Measurements from ENCODE around the gene CAMK1D. TPM values are rescaled to one million over a fixed set of nuclear protein-coding genes. Genes with fewer than 3 reads are reported as not detected.

CAMK1D gene
- total RNA-seq, 1 experiment from 2014 or later, result 6.0 TPM

- CTCF ChIA-PET, result no interaction called here
- intact Hi-C loops (cut with micrococcal nuclease; ENCODE audit: unreplicated experiment), result no loop called here
- POLR2A ChIA-PET (ENCODE audit: unreplicated experiment), result no interaction called here
- no peak overlapping the region for H3K27ac ChIP-seq
- H2AFZ ChIP-seq, result no peak overlapping the region
- no peaks in the 10 kb centered on the region for H3K9me3 ChIP-seq (ENCODE audit: insufficient read depth, low read depth)
- BruUV-seq (replicated peaks), result no TSS peak
- no peaks in the 10 kb centered on the region for H3F3A ChIP-seq (ENCODE audit: insufficient read depth, low read depth)
- no peaks in the 10 kb centered on the region for H3K79me2 ChIP-seq (ENCODE audit: low read depth)
- TF ChIP-seq EZH2 (IDR thresholded peaks at IDR 0.05; ENCODE audit: low read depth) (no peak), CTCF (conservative IDR thresholded peaks at IDR 0.05) (no peak)
- no peak for DNase-seq
- no peaks in the 10 kb centered on the region for H3K36me3 ChIP-seq (ENCODE audit: low read depth)
- no peak overlapping the region for H3K4me2 ChIP-seq
- no peaks in the 10 kb centered on the region for H3K4me1 ChIP-seq (replicated peaks; ENCODE audit: insufficient read depth)
- no peaks in the 10 kb centered on the region for H3K27me3 ChIP-seq (ENCODE audit: insufficient read depth, low read depth)
- no peaks in the 10 kb centered on the region for H4K20me1 ChIP-seq (ENCODE audit: insufficient read depth)
- H3K9me2 ChIP-seq (ENCODE audit: insufficient read depth), result no peaks in the 10 kb centered on the region
- H3K4me3 ChIP-seq, result no peak overlapping the region
These were observed 325.8 kb downstream of the CAMK1D start for GRCh38 chr10:12675186-12675585.

- Histone ChIP-seq H3F3A (ENCODE audit: insufficient read depth, low read depth) (no peaks in the 10 kb centered on the region), H3K27ac (no peak overlapping the region), H3K27me3 (ENCODE audit: insufficient read depth, low read depth) (no peaks in the 10 kb centered on the region), H3K4me1 (replicated peaks; ENCODE audit: insufficient read depth) (no peaks in the 10 kb centered on the region), H3K4me3 (no peak overlapping the region), H4K20me1 (ENCODE audit: insufficient read depth) (no peaks in the 10 kb centered on the region), H3K9me2 (ENCODE audit: insufficient read depth) (no peaks in the 10 kb centered on the region), H3K79me2 (ENCODE audit: low read depth) (no peaks in the 10 kb centered on the region), H3K4me2 (no peak overlapping the region), H3K9me3 (ENCODE audit: insufficient read depth, low read depth) (no peaks in the 10 kb centered on the region), H3K36me3 (ENCODE audit: low read depth) (no peaks in the 10 kb centered on the region), H2AFZ (no peak overlapping the region)
- BruUV-seq (replicated peaks), result no TSS peak
- TF ChIP-seq EZH2 (IDR thresholded peaks at IDR 0.05; ENCODE audit: low read depth) (no peak), CTCF (conservative IDR thresholded peaks at IDR 0.05) (no peak)
- ChIA-PET CTCF (no interaction called here), POLR2A (ENCODE audit: unreplicated experiment) (no interaction called here)
- intact Hi-C loops (cut with micrococcal nuclease; ENCODE audit: unreplicated experiment), result no loop called here
- DNase-seq, result no peak
These were observed 330.3 kb downstream of the CAMK1D start for GRCh38 chr10:12679636-12680035.

- intact Hi-C loops (cut with micrococcal nuclease; ENCODE audit: unreplicated experiment), result no loop called here
These were observed 331.9 kb downstream of the CAMK1D start for GRCh38 chr10:12681252-12681651.

More at GRCh38 chr10:12681252-12681651, 331.9 kb downstream of the CAMK1D start:
- no peak overlapping the region for H3K4me2 ChIP-seq
- H3F3A ChIP-seq (ENCODE audit: insufficient read depth, low read depth), result no peaks in the 10 kb centered on the region
- H2AFZ ChIP-seq, result no peak overlapping the region
- H3K79me2 ChIP-seq (ENCODE audit: low read depth), result no peaks in the 10 kb centered on the region
- ChIA-PET CTCF (no interaction called here), POLR2A (ENCODE audit: unreplicated experiment) (no interaction called here)
- BruUV-seq (replicated peaks), result no TSS peak
- no peak overlapping the region for H3K27ac ChIP-seq
- no peak overlapping the region for H3K4me3 ChIP-seq
- no peaks in the 10 kb centered on the region for H3K36me3 ChIP-seq (ENCODE audit: low read depth)
- no peaks in the 10 kb centered on the region for H3K27me3 ChIP-seq (ENCODE audit: insufficient read depth, low read depth)
- DNase-seq, result no peak
- no peaks in the 10 kb centered on the region for H4K20me1 ChIP-seq (ENCODE audit: insufficient read depth)
- no peaks in the 10 kb centered on the region for H3K9me3 ChIP-seq (ENCODE audit: insufficient read depth, low read depth)
- no peaks in the 10 kb centered on the region for H3K4me1 ChIP-seq (replicated peaks; ENCODE audit: insufficient read depth)
- H3K9me2 ChIP-seq (ENCODE audit: insufficient read depth), result no peaks in the 10 kb centered on the region
- TF ChIP-seq CTCF (conservative IDR thresholded peaks at IDR 0.05) (no peak), EZH2 (IDR thresholded peaks at IDR 0.05; ENCODE audit: low read depth) (no peak)

Measured in PC-9 (cell line).